ENCODE results near the gene OR1N2. TPM values are rescaled to one million over a fixed set of nuclear protein-coding genes. Genes with fewer than 3 reads are reported as not detected.
"Not testable (repeated sequence)": the region's sequence is repeated elsewhere in the genome, so short reads cannot be mapped to it uniquely, and the experiment has no call there.

The OR1N2 gene
- total RNA-seq = not detected

DNA sequence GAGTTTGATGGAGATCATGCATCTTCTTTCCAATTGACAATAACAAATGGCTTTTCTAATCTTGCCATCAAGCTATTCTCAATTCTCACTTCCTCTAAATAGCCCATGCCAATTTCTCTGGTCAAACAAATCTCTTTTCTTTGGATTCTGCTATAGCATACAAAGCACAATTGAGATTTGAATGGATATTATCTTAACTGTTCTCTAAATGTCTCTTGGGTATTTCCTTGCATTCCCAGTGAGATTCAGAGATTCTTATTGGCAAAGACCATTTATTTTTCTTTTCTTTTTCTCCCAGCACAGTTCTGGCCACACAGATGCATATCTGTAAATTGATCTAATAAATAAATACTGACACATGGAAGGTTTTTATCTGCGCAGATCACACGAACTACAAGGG, at the start of gene OR1N2:
TSS of gene OR1N2 (plus strand) at position 301 of the 400 bp plus-strand sequence. CDS start 100 bp downstream, outside the sequence.
- Mint-ChIP-seq H3K4me1 (ENCODE audit: low read depth) (no peaks in the 10 kb centered on the region), H3K9me3 (peaks cover 5% of the 10 kb centered on the region), H3K4me3 (no peak within 1 kb of the TSS), H3K27ac (no peak within 1 kb of the TSS), H3K36me3 (ENCODE audit: low read depth) (no peaks in the 10 kb centered on the region), H3K27me3 (ENCODE audit: low read depth) (peaks cover 15% of the 10 kb centered on the region)
- CTCF ChIA-PET = no interaction called here
- no peak for DNase-seq
- intact Hi-C loops (cut with micrococcal nuclease) = no loop called here

DNA sequence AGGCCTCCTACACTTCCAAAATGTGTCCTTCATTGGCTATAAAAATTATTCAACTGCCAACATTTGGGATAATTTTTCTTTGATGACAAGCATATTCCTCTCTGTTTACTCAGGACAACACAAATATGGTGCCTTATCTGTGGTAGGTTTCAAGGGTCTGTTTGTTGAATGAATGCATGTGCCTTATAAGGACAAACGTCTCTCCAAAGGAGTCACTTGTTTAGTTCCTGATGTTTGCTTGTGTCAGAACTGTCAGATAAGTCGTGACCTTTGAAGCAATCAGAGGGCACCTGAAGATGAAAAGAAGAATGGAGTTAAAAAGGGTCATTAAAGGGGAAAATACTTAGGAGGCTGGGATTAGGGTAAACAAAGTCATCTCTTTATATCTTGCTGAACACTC, 45.9 kb upstream of the OR1N2 start:
- CTCF ChIA-PET = no interaction called here
- intact Hi-C loops (cut with micrococcal nuclease) = no loop called here

GRCh38 chr9:122510502-122510901, 42.4 kb upstream of the OR1N2 start, which contains the start of gene OR1J2:
Gene OR1J2, plus strand, starts transcription at chr9:122510802. Its CDS starts 0 bp downstream, at chr9:122510802.
- H3K27me3 Mint-ChIP-seq (ENCODE audit: low read depth) = peaks cover 22% of the 10 kb centered on the region
- H3K4me3 Mint-ChIP-seq = no peak within 1 kb of the TSS
- H3K9me3 Mint-ChIP-seq = no peaks in the 10 kb centered on the region
- no peaks in the 10 kb centered on the region for H3K36me3 Mint-ChIP-seq (ENCODE audit: low read depth)
- no peaks in the 10 kb centered on the region for H3K4me1 Mint-ChIP-seq (ENCODE audit: low read depth)
- H3K27ac Mint-ChIP-seq = no peak within 1 kb of the TSS
- DNase-seq = no peak
- intact Hi-C loops (cut with micrococcal nuclease) = no loop called here
- CTCF ChIA-PET = interaction anchor here (2.4 kb wide), 1 partner anchor 12 kb away, joined by 6 read pairs; no protein-coding TSS in a partner anchor

More for the DNA sequence above, 45.9 kb upstream of the OR1N2 start:
- no peaks in the 10 kb centered on the region for H3K9me3 Mint-ChIP-seq
- no peak overlapping the region for H3K27ac Mint-ChIP-seq
- H3K27me3 Mint-ChIP-seq (ENCODE audit: low read depth) = peaks cover 16% of the 10 kb centered on the region
- no peaks in the 10 kb centered on the region for H3K4me1 Mint-ChIP-seq (ENCODE audit: low read depth)
- no peaks in the 10 kb centered on the region for H3K36me3 Mint-ChIP-seq (ENCODE audit: low read depth)
- no peak for DNase-seq
- H3K4me3 Mint-ChIP-seq = no peak overlapping the region

GRCh38 chr9:122518226-122518625, 34.7 kb upstream of the OR1N2 start:
- H3K4me3 Mint-ChIP-seq = no peak overlapping the region
- no peaks in the 10 kb centered on the region for H3K36me3 Mint-ChIP-seq (ENCODE audit: low read depth)
- DNase-seq = no peak
- H3K27ac Mint-ChIP-seq = no peak overlapping the region
- intact Hi-C loops (cut with micrococcal nuclease) = no loop called here
- no peaks in the 10 kb centered on the region for H3K9me3 Mint-ChIP-seq
- H3K27me3 Mint-ChIP-seq (ENCODE audit: low read depth) = peaks cover 17% of the 10 kb centered on the region
- CTCF ChIA-PET = no interaction called here
- H3K4me1 Mint-ChIP-seq (ENCODE audit: low read depth) = no peaks in the 10 kb centered on the region

- no peak for DNase-seq
- peaks cover 16% of the 10 kb centered on the region for H3K27me3 Mint-ChIP-seq (ENCODE audit: low read depth)
- H3K4me3 Mint-ChIP-seq = no peak within 1 kb of the TSS
- CTCF ChIA-PET = no interaction called here
- H3K27ac Mint-ChIP-seq = no peak within 1 kb of the TSS
- intact Hi-C loops (cut with micrococcal nuclease) = no loop called here
- no peaks in the 10 kb centered on the region for H3K4me1 Mint-ChIP-seq (ENCODE audit: low read depth)
- no peaks in the 10 kb centered on the region for H3K36me3 Mint-ChIP-seq (ENCODE audit: low read depth)
- H3K9me3 Mint-ChIP-seq = no peaks in the 10 kb centered on the region
Observed at GRCh38 chr9:122518841-122519240, 34.1 kb upstream of the OR1N2 start, which contains the start of gene OR1J4. Gene OR1J4, plus strand, starts transcription at chr9:122519141. Its CDS starts 0 bp downstream, at chr9:122519141.

GRCh38 chr9:122519376-122519775, 33.5 kb upstream of the OR1N2 start:
- CTCF ChIA-PET = interaction anchor here (1.2 kb wide), 1 partner anchor 21 kb away, joined by 3 read pairs; no protein-coding TSS in a partner anchor
- H3K27ac Mint-ChIP-seq = no peak overlapping the region
- peaks cover 13% of the 10 kb centered on the region for H3K27me3 Mint-ChIP-seq (ENCODE audit: low read depth)
- DNase-seq = no peak
- no peak overlapping the region for H3K4me3 Mint-ChIP-seq
- no peaks in the 10 kb centered on the region for H3K9me3 Mint-ChIP-seq
- no peaks in the 10 kb centered on the region for H3K36me3 Mint-ChIP-seq (ENCODE audit: low read depth)
- no peaks in the 10 kb centered on the region for H3K4me1 Mint-ChIP-seq (ENCODE audit: low read depth)
- intact Hi-C loops (cut with micrococcal nuclease) = no loop called here

- Mint-ChIP-seq H3K27me3 (ENCODE audit: low read depth) (peaks cover 13% of the 10 kb centered on the region), H3K36me3 (ENCODE audit: low read depth) (no peaks in the 10 kb centered on the region), H3K4me1 (ENCODE audit: low read depth) (no peaks in the 10 kb centered on the region), H3K9me3 (no peaks in the 10 kb centered on the region), H3K4me3 (no peak overlapping the region), H3K27ac (no peak overlapping the region)
- intact Hi-C loops (cut with micrococcal nuclease) = no loop called here
- CTCF ChIA-PET = no interaction called here
- no peak for DNase-seq
Observed at GRCh38 chr9:122526602-122527001, 26.3 kb upstream of the OR1N2 start.

DNA sequence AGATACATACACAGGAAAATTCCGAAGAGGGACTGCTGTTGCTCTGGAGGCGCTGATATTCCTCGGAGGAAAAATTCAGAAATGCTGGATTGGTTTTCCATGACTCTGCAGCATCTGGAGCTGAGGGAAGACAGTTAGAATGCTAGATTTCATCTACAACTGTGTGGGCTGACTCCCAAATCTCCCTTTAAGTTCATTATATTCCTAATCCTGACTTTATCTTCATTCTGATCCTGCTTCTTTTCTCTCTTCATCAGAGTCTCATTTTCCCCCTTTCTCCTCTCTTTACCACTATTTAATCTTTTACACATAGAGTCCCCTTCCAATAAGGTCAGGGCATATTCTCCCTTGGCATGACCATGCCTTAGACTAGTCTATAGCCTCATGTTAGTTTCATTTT, 25.7 kb upstream of the OR1N2 start, which contains the start of gene OR1N1:
TSS of gene OR1N1 (minus strand) at position 101 of the 400 bp plus-strand sequence. CDS start at position 101, 0 bp downstream.
- Mint-ChIP-seq H3K27ac (no peak within 1 kb of the TSS), H3K27me3 (ENCODE audit: low read depth) (peaks cover 9% of the 10 kb centered on the region), H3K4me1 (ENCODE audit: low read depth) (no peaks in the 10 kb centered on the region), H3K4me3 (no peak within 1 kb of the TSS), H3K9me3 (no peaks in the 10 kb centered on the region), H3K36me3 (ENCODE audit: low read depth) (no peaks in the 10 kb centered on the region)
- CTCF ChIA-PET = interaction anchor here (0.8 kb wide), 1 partner anchor 28 kb away, joined by 3 read pairs; no protein-coding TSS in a partner anchor
- no peak for DNase-seq
- intact Hi-C loops (cut with micrococcal nuclease) = no loop called here

- H3K4me3 Mint-ChIP-seq; H3K27ac Mint-ChIP-seq; H3K36me3 Mint-ChIP-seq (ENCODE audit: low read depth); H3K9me3 Mint-ChIP-seq; CTCF ChIA-PET; H3K27me3 Mint-ChIP-seq (ENCODE audit: low read depth); DNase-seq; H3K4me1 Mint-ChIP-seq (ENCODE audit: low read depth); intact Hi-C loops (cut with micrococcal nuclease): not testable (repeated sequence)
Observed at GRCh38 chr9:122531157-122531556, 21.8 kb upstream of the OR1N2 start.

DNA sequence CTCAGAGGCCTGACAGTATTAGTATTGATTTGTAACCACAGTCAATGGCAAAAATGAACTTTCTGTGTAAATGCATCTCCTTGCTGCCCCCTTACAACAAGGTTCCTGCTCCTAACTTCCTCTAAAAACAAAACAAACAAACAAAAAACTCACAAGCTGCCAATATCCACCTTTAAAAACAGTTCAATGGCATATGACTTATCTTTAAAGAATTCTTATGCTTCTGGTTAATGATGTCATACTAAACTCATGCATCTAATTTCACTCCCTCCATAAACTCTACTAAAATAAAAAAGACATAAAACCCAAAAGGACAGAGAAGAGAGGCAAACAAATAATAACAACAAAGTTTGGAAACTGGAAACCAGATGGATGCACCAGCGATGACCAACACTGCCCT, 16.8 kb upstream of the OR1N2 start:
- intact Hi-C loops (cut with micrococcal nuclease) = no loop called here
- Mint-ChIP-seq H3K9me3 (peaks cover 3% of the 10 kb centered on the region), H3K27me3 (ENCODE audit: low read depth) (no peaks in the 10 kb centered on the region), H3K4me1 (ENCODE audit: low read depth) (no peaks in the 10 kb centered on the region), H3K36me3 (ENCODE audit: low read depth) (no peaks in the 10 kb centered on the region), H3K27ac (no peak overlapping the region), H3K4me3 (no peak overlapping the region)
- CTCF ChIA-PET = no interaction called here
- DNase-seq = no peak

GRCh38 chr9:122537066-122537465, 15.8 kb upstream of the OR1N2 start:
- H3K9me3 Mint-ChIP-seq; H3K4me1 Mint-ChIP-seq (ENCODE audit: low read depth); CTCF ChIA-PET; H3K27ac Mint-ChIP-seq; DNase-seq; H3K27me3 Mint-ChIP-seq (ENCODE audit: low read depth); H3K4me3 Mint-ChIP-seq; intact Hi-C loops (cut with micrococcal nuclease); H3K36me3 Mint-ChIP-seq (ENCODE audit: low read depth): not testable (repeated sequence)

DNA sequence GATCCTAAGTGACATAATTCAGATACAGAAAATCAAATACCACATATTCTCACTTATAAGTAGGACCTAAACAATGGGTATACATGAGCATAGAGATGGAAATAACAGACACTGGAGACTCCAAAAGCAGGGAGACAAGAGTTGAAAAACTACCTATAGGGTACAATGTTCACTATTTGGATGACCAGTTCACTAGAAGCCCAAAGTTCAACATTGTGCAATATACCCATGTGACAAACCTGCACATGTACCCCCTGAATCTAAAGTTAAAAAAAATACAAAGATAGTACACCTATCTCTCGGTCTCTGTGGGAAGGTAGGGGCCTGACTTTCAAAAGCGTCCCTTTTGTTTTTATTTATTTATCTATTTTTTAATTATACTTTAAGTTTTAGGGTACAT, 14.2 kb upstream of the OR1N2 start:
- CTCF ChIA-PET = no interaction called here
- intact Hi-C loops (cut with micrococcal nuclease) = no loop called here
- Mint-ChIP-seq H3K36me3 (ENCODE audit: low read depth) (no peaks in the 10 kb centered on the region), H3K4me1 (ENCODE audit: low read depth) (no peaks in the 10 kb centered on the region), H3K27ac (no peak overlapping the region), H3K27me3 (ENCODE audit: low read depth) (peaks cover 4% of the 10 kb centered on the region), H3K4me3 (no peak overlapping the region), H3K9me3 (peaks cover 3% of the 10 kb centered on the region)
- DNase-seq = no peak

GRCh38 chr9:122546196-122546595, 6.7 kb upstream of the OR1N2 start:
- Mint-ChIP-seq H3K4me3 (no peak overlapping the region), H3K27me3 (ENCODE audit: low read depth) (peaks cover 15% of the 10 kb centered on the region), H3K27ac (no peak overlapping the region), H3K9me3 (peaks cover 5% of the 10 kb centered on the region), H3K4me1 (ENCODE audit: low read depth) (no peaks in the 10 kb centered on the region), H3K36me3 (ENCODE audit: low read depth) (no peaks in the 10 kb centered on the region)
- DNase-seq = no peak
- CTCF ChIA-PET = no interaction called here
- intact Hi-C loops (cut with micrococcal nuclease) = no loop called here

All from activated naive CD4-positive, alpha-beta T cell treated with anti-CD3 and anti-CD28 coated beads for 36 hours (primary cell).